NCI-H460 (cell line): ENCODE data around the gene PLXDC2. TPM values are rescaled to one million over a fixed set of nuclear protein-coding genes. Genes with fewer than 3 reads are reported as not detected.

Experiments
- DNase-seq: peaks from one replicate; pipeline ENCODE4 v3.0.0-alpha.2; 2016; ENCODE audit warnings: low read depth; ENCODE audit errors: extremely low read depth
- total RNA-seq: library from RNA; depleted of rRNA; stranded (reverse); fragments of >200 nt; shearing (Covaris generic); gene quantifications from 2 replicates; pipeline ENCODE4 v1.2.3, GENCODE V29; 2014

Gene PLXDC2
- total RNA-seq, 1 experiment from 2014 or later, result 0.07 TPM

DNA sequence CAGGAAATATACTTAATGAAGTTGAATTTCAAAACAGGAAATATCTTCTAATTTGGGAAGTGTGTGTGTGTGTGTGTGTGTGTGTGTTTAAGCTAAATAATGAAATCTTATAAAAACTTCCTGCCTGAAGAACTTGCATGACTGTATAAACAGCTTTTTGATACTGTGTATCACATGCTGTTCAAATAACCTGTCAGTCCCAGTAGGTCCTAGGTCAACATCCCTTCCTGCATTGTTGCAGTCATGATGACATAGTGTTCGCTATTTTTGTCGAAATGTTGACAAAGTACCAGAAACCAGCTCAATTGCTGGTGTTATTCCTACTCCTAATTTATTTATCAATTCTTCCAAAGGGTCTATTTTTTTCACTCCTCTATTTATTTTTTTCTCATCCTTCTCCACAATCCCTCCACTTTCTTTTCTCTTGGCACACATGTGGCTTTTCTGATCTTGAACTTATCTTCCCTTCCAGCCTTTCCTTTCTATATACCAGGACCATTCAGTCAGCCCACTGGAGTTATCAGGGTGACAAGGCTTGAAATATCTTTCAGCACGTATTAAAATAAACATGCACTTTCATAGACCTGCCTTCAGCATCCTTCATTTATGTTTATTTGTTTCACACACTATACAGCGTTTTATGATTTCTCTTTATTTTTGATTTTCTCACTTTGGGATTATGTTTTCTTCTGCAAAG, 115.8 kb downstream of the PLXDC2 start:
- no peak for DNase-seq

DNA sequence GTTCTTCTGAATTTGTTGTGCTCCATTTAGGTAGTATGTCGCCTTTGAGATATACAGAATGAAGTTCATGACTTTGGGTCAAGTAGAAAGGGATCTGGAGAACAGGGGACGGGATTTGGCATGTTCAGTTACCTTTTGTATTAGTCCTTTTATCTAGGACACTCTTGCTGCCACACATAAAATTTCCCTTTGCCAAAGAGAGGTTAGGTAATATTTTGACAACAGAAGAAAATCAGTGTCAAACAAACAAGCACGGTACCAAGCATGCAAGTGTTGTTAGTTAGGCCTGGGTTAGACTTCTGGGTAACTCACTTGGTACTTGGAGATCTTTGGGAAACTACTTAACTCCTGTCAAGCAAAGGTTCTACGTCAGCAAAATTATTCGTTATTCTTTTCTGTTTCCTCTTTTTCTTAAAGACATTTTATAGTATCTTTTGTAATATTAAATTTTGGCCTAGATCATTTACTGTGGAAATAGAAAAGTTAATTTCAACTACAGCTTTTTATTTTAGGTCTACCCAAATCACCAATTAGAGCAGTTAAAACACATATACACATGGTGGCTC, 116.7 kb downstream of the PLXDC2 start:
- no peak for DNase-seq

DNA sequence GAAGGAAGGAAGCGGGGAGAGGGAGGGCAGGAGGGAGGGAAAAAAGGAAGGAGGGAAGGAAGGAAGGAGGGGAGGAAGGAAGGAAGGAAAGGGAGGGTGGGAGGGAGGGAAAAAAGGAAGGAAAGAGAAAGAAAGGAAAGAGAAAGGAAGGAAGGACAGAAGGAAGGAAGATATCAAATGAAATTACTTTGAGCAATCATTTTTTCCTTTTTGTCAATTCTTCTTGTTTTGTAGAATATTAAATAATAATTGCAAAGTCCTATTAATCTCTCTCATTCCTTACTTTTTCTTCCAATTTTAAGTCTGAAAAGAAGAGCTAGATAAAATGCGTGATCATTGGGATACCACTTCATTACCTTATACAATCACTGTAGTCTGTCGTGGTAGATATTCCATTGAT, 117.5 kb downstream of the PLXDC2 start:
- DNase-seq, result no peak

DNA sequence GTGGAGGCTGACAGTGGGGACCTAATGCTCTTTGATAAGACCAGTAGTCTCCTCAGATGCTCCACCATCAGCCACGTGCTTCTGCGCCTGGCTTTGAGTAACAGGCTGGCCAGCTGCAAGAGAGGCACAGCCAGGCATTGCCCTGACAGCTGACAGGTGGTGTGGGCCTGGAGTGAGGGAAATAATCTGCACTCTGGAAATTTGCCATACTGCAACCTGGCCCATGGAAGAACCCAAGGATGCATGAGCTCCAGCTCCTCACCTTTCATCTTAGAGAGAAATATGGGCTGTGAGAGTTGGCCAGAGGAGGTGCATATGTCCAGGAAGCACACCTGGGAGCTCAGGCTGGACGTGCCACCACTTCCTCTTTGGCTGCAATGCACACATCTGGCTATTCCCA, 118.9 kb downstream of the PLXDC2 start:
- DNase-seq, result no peak

DNA sequence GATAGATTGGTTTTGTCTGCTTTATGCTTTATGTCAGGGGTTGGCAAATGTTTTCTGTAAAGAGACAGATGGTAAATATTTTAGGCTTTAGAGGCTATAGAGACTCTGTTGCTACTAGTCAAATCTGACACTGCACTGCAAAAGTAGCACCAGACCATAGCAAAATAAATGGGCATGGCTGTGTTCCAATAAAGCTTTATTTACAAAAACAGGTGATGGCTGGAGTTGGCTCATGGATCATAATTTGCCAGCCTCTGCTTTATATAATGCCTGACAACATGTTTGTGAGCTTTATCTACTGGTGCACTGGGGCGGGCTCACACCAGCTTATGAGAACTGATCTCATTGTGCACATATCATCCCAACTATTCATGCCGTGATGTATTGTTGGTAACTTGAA, 120.1 kb downstream of the PLXDC2 start:
- DNase-seq, result no peak

DNA sequence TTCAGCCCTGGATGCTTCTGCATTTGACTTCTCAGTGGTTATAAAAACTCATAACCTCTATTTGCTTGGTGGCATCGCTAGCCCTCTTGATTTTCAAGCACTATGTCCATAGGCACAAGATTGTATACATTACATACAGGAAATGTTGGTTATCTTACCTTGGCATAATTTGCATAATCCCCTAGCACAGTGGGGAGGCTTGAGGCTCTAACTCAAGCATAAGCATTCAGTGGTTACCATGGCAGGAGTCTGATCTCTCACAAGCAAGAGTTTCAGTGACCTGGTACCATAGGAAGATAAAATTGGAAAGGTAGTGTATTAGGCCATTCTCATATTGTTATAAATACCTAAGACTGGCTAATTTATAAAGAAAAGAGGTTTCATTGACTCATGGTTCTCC, 121.8 kb downstream of the PLXDC2 start:
- no peak for DNase-seq

DNA sequence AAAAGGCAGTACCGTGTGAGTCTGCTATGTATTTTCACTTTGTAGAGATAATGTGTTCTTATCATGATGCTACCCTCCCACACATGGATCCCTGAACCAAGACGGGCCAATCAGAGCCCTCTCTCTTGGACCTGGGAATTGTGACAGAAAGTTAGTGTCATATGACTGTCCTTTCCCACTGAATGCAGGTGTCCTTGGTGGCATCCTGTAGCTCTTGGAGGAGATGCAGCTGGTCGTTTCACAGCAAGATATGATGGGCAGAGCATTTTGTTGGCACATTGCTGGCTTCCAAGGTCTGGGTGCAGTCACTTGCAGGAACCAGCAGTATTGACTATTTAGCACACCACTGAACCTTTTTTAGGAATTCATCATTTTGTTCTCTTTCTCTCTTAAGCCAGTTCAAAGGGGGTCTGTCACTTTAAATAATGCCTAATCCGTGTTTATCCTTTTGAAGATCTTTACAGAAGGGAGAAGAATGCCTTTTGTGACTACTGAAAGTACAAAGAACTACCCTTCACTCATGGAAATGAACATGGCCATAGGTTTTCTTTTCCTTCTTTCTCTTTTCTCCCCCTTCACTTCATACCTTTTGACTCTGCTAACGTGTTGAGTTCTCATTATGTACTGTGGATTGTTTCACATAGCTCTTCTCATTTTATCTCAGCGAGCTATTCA, 125.1 kb downstream of the PLXDC2 start:
- no peak for DNase-seq

DNA sequence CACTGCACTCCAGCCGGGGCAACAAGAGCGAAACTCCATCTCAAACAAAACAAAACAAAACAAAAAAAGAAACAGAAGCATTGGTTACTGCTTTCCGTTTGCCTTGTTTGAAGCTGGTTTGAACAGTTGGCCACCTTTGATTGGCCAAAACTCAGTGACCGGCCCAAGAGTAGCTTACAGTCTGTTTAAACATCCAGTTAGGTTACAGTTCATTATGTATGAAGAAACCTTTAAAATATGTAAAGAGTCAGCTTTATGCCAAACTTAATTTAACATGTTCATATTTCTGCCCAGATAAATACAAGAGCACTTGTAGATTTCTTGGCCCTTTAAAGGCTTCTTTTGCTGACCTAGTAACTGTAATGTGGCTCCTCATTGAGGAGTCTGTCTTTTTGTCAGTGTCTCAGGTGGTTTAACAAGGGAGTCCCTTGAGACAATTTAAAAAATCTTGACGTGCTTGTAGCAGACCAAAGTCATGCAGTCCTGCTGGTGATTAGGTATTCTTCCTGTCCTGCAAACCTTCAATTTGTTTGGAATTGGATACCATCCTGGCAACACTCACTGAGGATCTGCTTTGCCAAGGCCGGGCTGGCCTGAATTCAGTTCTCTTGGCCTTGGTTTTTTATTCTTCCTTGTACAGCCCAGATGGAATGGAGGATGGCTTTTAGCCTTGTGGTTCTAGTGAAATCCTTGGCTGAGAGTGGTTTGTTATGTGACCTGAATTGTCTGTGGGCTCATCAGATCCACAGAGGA, 128.9 kb downstream of the PLXDC2 start:
- DNase-seq, result no peak

DNA sequence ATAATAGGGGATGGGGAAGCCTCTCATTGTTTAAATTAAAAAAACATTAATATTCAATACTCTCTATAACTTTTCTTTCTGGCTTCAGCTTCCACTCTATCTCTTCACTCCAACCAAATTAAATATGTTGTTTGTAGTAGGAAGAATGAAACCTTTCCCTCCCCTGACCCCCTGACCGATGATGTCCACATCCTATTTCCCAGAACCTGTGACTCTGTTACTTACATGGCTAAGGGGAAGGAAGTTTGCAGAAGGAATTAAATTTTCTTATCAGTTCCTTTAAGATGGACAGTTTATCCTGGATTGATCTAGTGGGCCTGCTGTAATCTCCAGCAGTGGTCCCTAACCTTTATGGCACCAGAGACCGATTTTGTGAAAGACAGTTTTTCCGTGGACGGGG, 130.0 kb downstream of the PLXDC2 start:
- DNase-seq, result no peak

DNA sequence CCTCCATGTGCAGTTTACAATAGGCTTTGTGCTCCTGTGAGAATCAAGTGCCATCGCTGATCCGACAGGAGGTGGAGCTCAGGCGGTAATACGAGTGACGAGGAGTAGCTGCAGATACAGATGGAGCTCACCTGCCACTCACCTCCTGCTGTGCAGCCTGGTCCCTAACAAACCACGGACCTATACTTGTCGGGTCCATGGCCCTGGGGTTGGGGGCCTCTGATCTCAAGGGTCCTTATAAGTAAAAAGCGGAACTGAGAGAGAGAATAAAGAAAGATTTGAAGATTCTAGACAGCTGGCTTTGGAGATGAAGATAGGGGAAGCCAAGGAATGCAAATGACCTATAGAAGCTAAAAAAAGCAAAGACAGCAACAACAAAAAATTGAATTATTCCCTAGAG, 130.6 kb downstream of the PLXDC2 start:
- DNase-seq, result no peak

DNA sequence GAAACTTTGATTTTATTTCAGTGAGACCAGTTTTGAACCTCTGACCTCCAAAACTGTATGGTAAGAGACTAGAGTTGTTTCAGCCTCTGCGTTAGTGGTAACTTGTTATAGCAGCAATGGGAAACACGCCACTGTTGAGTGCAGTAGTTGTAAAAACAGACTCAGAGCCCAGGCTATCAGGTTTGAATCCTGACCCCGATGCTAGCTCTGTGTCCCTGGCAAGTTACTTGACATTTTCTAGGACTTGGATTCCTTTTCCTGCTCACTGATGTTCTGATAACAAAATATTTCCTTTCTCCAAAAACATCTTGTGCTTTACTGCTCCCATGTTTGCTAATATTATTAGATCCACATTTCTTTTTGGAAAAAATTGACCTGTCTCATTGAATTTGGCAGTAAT, 131.0 kb downstream of the PLXDC2 start:
- DNase-seq, result no peak

DNA sequence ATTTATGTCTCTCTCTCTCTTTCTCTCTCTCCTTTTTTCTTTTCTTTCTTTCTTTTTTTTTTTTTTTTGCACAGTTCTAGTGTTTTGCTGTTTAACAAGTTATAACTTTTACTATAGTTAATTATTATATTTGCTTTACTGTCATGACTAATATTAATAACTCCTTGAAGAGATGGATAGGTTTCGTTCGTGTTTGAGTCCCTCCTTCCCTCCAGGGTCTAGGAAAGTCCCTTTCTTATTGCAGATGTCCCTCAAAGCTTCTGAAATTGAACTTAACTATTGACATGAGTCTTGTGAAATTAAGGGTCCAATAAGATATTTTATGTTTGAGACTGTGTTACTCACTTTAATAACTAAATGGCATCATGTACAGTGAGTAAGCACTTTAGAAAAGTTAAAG, 131.4 kb downstream of the PLXDC2 start:
- no peak for DNase-seq

DNA sequence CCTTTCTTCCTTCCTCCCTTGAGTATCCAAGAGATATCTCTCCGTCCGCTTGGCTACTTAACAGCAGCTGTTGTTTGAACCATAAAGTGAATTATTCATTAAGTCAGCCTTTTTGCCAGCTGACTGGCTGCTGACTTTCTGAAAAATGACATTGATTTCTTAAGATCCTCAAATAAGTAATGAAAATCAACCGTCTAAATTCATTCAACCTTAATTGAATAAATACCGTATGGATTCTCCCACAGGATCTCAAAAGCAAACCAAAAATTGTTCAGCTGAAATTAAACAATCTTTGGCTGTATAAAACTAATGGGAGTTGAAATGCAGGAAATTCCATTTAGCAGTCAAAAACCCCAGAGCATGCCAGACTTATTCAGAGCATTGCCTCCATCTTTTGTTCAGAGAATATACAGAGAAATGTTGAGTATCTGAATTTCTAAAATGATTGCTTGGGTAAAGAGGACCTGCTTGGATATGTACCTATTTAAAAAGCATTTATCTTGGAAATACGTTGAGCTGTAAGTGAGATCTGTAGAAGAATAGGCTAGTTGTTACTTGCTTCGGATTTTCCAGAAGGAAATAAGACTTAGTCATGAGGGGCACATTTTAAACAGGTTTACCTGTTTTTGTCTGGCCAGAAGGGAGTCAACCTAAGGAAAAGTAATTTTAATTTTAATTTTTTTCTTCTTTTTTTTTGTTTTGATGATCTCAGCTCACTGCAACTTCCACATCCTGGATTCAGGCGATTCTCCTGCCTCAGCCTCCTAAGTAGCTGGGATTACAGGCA, 136.2 kb downstream of the PLXDC2 start:
- DNase-seq, result no peak

DNA sequence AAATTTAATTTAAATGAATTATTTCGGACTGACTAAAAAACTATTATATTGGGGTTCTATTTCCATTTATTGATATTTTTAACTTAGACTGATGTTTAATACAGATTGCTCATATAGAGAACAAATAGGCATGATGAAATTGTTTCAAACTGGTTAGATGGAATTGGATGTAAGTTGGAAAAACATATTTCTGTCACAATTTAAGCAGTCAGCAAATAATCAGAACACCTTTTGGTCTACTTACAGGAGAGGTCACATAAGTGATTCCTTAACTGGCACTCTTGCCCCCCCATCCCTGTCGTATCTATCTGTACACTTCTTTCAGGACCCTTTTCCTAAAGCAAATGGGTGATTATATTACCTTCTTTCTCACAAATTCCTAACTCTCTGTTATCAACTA, 138.4 kb downstream of the PLXDC2 start:
- no peak for DNase-seq

DNA sequence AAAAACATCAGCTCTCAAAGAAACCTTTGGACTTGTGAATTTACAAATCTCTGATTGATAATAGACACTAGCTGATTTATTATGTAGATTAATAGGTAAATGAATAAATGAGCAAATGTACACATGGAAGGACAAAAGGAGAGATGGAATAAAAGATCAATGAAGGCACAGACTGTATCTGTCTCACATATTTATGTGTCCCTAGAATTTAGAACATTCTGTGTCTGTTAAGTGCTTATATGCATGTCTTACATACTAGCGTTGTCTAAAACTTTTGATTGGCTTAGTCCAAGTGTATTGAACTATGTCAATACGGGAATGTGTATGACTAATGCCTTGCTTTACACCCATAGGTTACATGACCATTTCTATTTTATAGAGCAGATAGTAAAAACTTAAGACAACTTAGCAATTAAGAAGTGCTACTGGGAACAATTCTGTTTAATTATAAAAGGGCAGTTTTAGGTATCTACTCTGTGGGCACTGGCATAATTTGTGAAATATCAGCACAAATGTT, 140.3 kb downstream of the PLXDC2 start:
- no peak for DNase-seq

DNA sequence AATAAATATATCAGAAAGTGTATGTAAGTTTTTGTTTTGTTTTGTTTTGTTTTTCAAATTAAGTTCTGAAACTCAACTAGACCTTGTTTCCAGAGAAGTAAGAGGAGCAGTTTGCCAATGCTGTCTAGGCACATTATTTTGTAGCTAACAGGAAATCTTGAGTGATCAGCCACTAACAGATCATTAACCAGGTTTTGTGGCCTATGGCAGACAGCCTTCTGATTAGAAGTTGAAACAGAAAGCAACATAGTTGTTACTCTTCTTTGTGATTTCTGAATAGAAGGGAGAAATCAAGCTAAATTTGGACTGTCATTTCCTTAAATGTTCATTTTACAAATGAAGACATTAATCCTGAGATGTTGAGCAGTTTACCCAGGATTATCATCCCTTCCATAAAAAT, 142.6 kb downstream of the PLXDC2 start:
- DNase-seq, result no peak

DNA sequence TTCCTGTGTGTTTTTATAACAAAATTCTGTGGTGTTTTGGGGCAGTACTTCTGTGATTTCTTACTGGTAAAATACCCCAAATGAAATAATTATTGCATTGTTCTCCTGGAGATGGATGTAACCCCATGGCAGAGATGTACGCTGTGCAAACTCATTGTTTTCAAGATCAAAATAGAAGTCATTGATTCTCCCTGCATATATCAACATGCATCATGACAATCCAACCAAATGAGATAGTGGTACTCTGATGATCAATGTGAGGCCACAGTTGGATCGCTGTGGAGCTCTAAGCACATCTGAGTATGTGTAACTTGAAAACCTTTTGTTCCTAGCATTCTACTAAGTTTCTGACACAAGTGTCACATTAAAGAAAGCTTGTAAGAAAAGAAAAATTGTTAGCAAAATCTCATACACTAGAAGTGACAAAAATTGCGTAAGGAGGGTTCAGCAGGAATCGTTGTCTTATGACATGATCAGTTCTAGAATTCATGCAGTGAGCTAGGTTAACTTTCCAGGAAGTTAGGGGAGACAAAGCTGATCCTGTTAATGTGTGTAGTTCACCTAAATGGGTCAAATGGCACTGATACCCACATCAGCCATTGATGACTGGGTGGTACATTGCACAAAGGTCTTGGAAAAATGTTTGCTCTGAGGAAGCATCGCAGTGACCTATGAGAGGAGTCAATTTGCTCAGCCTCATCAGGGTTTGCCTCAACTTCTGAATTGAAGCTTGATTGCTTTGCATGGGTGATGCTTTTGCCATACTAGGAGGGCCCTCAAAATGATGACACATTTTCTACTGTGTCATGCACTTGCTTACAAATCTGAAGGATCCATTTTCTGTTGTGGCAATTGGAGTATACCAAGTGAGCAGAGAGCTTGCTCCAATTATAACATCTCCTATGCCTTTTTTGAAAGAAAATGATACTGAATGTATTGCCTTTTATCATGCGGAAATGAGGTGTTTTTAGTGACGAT, 145.1 kb downstream of the PLXDC2 start:
- DNase-seq, result no peak

DNA sequence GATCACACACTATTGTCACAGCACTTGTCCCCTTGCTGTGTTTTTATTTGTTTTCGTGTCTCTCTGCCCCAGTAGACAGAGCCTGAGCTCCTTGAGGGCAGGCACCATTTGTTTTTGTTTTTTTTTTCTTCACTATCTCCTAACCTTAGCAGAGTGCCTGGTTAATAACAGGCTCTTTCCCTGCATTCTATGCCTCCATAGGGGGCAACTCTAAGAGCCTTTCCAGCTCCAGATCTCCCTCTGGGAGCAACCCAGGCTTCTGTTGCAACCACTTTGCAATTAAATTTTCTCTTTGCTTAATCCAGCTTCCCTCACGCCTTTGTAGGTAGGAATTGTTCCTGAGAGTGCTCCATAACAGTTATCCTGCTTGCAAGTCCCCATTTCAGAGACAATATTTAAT, 148.4 kb downstream of the PLXDC2 start:
- no peak for DNase-seq

DNA sequence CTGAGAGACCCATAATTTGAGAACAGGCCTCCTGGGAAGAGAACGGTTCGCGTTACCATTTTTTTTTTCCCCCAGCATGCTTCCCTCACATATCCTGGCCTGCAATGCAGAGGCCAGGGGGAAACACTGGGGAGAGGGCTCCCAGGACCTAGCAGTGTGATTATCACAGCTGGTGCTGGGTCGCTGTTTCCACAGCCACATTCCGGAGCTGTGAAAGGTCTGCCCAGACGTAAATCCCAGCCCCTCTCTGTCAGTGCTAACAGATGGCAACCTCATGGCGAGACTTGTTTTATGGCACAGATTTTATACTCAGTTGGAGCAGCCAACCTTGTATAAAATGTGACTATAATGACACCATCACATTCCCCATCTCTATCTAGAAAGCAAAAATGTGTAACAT, 150.5 kb downstream of the PLXDC2 start:
- DNase-seq, result no peak
